OCI-LY3 (cell line): ENCODE measurements around the gene RTN4R.

Experiments used
- CTCF ChIP-seq: fragments of 200-600, 300-600 bp; sonication (generic); IDR thresholded peaks from 2 replicates; pipeline ENCODE4 v1.5.1; 2014; ENCODE audit warnings: antibody characterized with exemption, low read length, low read depth
- EZH2phosphoT487 ChIP-seq: fragments of 200-600 bp; shearing (Covaris generic); IDR thresholded peaks from 2 replicates; pipeline ENCODE4 v1.6.1; 2018; ENCODE audit warnings: antibody characterized with exemption, mixed run types, low read depth

GRCh38 chr22:20258021-20258299 lies 10.2 kb downstream of the RTN4R start:
- no peak for TF ChIP-seq EZH2phosphoT487
- TF ChIP-seq CTCF: no peak
